Left colon (tissue), 2 donors: Measurements from ENCODE around the gene TPD52L2. TPM values are rescaled to one million over a fixed set of nuclear protein-coding genes. Genes with fewer than 3 reads are reported as not detected.
A peak's percentile ranks its signal among the peaks of the same experiment; 100 is the strongest.

Experiments used
- ATAC-seq: fragments of 200-7000 bp; cut with Tn5 transposase; one replicate; pipeline ENCODE4 v1.9.1; 2020; ENCODE audit warnings: mild to moderate bottlenecking, moderate library complexity
- DNase-seq, 2 donors: peaks; one replicate each; pipeline ENCODE4 v3.0.0-alpha.2; 2020
- intact Hi-C, 2 donors: fragments of 100-400 bp; cut with DNase I in 1 of 2; cut with micrococcal nuclease in 1 of 2; formaldehyde crosslinking; loops; one replicate each; pipeline versions ENCODE4 v1.11.2 to v1.14.0; 2022; cut with DNase I, micrococcal nuclease
- total RNA-seq, 2 donors: library from RNA; stranded (reverse); fragmentation: NEBNext Ultra II Directional; extraction: Animal tissue kit (Norgen Biotek cat#: 25700); gene quantifications; one replicate each; pipeline ENCODE4 v1.2.1, GENCODE V29; 2021
- donor health status: DM: no; HTN: no; CAD: no.
- donor health status: DM: yes; HTN: yes; CAD: no.

TPD52L2 gene
- total RNA-seq, 2 donors from 2014 or later = 49.5 to 58.5 TPM

DNA sequence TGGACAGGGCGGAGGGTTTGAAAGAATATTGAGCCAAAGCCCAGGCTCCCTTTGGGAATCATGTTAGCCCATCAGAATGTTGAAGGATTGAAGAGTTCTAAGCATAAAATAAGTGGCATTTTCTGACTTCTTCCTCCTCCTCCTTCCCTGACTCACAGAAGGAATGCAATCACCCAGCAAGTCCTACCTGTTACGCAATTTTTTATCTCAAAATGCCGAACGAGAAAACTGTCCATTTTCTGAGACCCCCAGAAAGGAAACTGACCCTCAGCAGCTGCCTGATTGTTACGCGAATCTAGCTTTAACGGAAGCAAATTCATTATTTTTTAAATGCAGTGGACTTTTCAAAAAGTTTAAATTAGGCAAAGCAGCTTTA, 25.1 kb downstream of the TPD52L2 start:
- no peak for ATAC-seq
- intact Hi-C loops = no loop called here
- no peak for DNase-seq

- intact Hi-C loops = no loop called here
- no peak for DNase-seq
- ATAC-seq = no peak
Measured at GRCh38 chr20:63890616-63891015, 25.5 kb downstream of the TPD52L2 start.

- ATAC-seq = no peak
- intact Hi-C loops = no loop called here
- no peak for DNase-seq
Measured at GRCh38 chr20:63891061-63892002, 26.3 kb downstream of the TPD52L2 start.

- ATAC-seq (no peak), DNase-seq (no peak)
- intact Hi-C loops = no loop called here
Measured at GRCh38 chr20:63892402-63892801, 27.3 kb downstream of the TPD52L2 start.

- no peak for ATAC-seq
- intact Hi-C loops = no loop called here
- DNase-seq = no peak
Measured at GRCh38 chr20:63893999-63894357, 28.9 kb downstream of the TPD52L2 start.

DNA sequence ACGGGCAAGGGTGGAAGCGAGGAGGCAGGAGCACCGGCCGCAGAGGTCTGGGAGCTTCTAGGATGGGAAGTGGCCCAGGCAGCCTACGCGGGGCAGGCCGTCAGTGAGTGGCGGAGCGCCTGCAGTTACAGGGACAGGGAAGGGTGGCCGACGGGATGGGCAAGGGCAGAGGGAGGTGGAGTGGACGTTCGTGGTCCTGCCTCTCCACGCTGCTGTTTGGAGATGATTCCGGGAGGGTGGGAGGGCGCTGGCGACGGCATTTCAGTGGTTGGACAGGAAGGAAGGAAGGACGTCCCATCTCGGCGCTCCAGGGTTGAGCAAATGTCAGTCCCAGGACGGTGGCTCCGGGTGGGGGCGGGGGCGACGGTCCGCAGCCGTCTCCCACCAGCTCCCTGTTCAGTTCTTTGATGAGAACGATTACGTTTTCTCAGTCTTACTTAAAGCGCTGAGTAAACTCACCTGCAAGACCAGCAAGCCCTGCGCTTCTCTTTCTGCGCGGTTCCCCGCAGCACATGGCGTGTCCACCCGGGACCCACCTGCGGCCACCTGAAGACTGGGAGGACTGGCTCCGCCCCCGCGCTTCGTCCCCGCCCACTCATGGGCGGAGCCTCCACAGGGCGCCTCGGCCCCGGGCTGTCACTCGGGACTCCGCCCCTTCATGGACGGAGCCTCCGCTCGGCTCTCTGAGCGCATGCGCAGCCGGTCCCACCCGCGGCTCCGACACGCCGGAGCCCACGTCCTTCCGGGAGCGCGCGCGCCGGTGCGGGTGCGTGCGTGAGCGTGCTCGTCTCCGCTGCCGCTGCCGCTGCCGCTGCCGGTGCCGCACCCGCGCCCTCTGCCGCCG, 29.5 kb downstream of the TPD52L2 start, which contains the start of gene DNAJC5:
TSS of gene DNAJC5 (plus strand) at position 769 of the 844 bp plus-strand sequence. CDS start 33,220 bp downstream, outside the sequence.
- intact Hi-C loops = no loop called here
- DNase-seq = peak; percentile 92 to 97

DNA sequence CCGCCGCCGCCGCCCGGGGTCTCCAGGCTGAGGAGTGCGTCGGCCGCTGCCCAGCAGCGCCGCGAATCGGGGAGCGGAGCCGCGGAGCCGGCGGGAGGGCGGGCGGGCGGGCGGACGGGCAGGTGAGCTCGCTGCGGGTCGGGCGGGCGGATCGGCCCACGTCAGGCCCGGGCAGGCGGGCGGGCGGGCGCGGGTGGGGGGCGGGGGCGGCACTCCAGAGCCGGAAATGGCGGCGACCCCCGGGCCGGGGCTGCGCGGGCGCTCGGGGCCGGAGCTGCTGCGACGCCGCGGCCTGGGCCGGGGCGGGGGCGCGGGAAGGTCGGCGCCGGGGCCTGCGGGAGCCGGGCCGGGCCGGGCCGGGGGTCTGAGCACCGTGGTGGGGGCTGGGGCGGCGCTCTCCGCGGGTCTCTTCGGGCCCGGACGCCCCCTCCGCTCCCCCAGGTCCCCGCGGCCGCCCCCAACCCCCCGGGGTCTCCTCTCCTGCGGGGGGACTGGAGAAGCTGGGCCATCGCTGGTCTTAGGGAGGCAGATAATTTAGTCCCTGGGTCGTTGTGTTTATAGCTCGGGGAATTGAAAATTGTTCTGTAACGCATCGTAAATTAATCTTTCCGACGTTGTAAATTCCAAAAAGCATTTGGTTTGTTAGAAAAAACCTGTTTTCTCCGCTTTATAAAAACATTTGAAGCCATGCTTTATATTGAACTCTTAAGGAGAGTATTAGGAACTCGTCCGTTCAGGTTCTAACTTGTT, 30.3 kb downstream of the TPD52L2 start:
- DNase-seq = peak in 1 of 2 donors; percentile 28
- intact Hi-C loops = no loop called here
- no peak for ATAC-seq

More for the DNA sequence above, 29.5 kb downstream of the TPD52L2 start, which contains the start of gene DNAJC5:
- ATAC-seq = peak; percentile 88

DNA sequence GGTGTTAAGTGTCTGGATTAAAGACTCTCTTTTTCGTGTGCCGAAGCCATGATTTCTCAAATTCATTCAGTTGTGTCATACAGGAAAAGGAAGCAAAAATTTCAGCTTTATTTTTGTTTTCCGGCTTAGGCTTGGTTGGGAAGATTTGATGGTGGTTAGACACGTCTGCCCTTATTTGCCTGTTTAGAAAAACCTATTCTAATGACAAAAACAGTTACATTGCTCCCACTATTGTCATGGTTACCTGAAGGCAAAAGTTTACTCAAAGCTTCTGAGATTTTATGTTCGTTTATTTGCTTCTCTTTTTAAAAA, 30.8 kb downstream of the TPD52L2 start:
- DNase-seq = no peak
- ATAC-seq = no peak
- intact Hi-C loops = no loop called here

DNA sequence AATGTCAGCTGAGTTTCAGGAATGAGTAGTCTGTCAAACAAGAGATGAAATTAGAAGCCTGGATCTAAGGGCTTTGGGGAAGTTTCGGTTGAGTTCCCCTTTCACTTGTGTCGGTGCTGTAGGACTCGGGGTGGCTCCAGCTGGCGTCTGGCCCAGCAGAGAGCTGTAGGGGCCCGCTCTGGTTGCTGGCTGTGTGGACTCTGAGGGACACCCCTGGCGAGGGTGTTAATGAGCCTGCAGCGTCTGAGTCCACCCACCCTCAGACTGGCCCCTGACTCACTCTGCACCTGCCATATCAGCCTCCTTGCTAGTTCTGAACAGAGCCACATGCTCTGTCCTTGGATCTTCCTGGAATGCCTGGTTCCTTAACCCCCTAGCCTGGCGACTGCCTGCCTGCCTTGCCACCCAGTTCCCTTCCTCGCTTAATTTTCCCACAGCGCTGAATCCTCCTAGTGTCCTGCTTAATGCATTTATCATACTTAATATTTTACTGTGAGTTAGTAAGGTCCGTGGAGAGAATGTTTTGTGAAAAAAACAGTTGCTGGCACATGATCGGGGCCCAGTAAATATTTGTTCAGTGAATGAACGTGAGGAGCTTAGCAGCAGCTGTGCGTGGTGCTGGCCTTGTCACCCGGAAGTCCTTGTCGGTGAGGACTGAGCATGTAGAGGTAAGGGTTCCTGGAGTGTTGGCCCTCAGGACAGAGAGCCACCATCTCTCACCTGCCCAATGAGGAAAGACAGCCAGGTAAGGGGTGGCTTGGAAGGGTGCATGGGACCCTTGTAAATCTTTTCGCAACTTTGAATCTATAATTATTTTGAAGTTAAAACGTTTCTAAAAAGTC, 31.4 kb downstream of the TPD52L2 start:
- intact Hi-C loops = no loop called here
- peak; percentile 63 for ATAC-seq

GRCh38 chr20:63897978-63898561, 33.0 kb downstream of the TPD52L2 start:
- ATAC-seq (no peak), DNase-seq (no peak)
- intact Hi-C loops = no loop called here

More for the DNA sequence above, 31.4 kb downstream of the TPD52L2 start:
- peak; percentile 68 to 69 for DNase-seq

- no peak for DNase-seq
- intact Hi-C loops = no loop called here
- ATAC-seq = no peak
Measured at GRCh38 chr20:63898882-63899558, 34.0 kb downstream of the TPD52L2 start.

- DNase-seq (no peak), ATAC-seq (no peak)
- intact Hi-C loops = loop anchor here in 1 of 2 donors (10.0 kb wide), 1 partner anchor 74 kb away; the partner anchor contains the start of gene SAMD10
Measured at GRCh38 chr20:63900413-63900812, 35.3 kb downstream of the TPD52L2 start.

DNA sequence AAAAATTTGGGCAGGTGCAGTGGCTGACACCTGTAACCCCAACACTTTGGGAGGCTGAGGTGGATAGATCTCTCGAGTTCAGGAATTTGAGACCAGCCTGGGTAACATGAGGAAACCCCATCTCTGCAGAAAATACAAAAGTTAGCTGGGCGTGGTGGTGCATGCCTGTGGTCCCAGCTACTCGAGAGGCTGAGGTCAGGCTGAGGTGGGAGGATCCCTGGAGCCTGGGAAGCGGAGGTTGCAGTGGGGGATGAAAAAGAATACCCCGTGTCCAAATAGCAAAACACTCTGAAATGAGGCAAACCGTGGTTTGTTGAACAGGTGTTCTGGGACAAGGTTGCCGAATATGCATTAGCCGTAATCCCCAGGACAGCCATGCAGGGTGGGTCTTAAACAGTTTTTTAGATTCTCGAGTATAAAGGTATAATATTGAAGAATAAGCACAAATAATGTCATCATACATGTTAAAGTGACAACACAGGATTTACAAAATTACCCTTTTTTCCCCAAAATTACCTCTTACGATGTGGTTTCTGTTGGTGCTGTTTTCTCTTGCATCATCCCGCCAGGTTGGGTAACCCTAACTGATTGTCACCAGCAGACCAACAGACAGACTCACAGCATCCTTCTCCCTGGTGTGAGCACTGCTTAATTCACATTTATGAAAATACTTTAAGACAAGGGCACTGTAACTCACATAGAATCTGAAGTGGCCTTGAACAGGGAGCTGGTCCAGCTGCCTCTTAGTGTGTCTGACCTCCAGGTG, 38.9 kb downstream of the TPD52L2 start:
- intact Hi-C loops = loop anchor here in 1 of 2 donors (10.0 kb wide), 1 partner anchor 71 kb away; the partner anchor contains the start of gene SAMD10
- ATAC-seq = no peak
- DNase-seq = no peak

- ATAC-seq = peak; percentile 85
- peak; percentile 73 to 80 for DNase-seq
- intact Hi-C loops = loop anchor here in 1 of 2 donors (10.0 kb wide), 1 partner anchor 67 kb away; the partner anchor contains the start of gene SAMD10
Measured at GRCh38 chr20:63908008-63908682, 43.1 kb downstream of the TPD52L2 start.

GRCh38 chr20:63911176-63911575, 46.1 kb downstream of the TPD52L2 start:
- peak; percentile 73 to 81 for DNase-seq
- peak; percentile 81 for ATAC-seq
- intact Hi-C loops = no loop called here

DNA sequence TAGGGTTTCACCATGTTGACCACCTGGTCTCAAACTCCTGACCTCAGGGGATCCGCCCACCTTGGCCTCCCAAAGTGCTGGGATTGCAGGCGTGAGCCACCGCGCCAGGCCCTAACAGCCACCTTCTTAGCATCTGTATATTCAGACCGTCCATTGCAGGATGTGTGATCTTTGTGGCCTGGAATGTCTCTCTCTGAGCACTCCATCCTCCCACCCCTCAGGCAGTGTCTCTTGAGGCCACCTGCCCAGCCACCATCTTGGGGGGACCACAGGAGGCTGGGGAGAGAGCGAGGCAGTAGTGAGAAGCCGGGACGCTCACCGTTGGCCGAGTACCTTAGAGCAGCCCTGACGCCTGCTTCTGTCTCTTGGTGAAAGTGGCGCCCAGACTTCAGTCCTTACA, 48.7 kb downstream of the TPD52L2 start:
- ATAC-seq = no peak
- intact Hi-C loops = no loop called here
- DNase-seq = no peak
